Right renal cortex interstitium (tissue), 3 donors: Measurements from ENCODE around the gene KRTAP10-12. TPM values are rescaled to one million over a fixed set of nuclear protein-coding genes. Genes with fewer than 3 reads are reported as not detected.

Experiments
- DNase-seq, 3 donors: peaks; one replicate each; pipeline ENCODE4 v3.0.0-alpha.2; 2013; ENCODE audit warnings: low read depth in 3 of 3, low spot score in 2 of 3
- polyA plus RNA-seq, 3 donors: library from polyadenylated mRNA; unstranded; fragments of 120-200 nt; gene quantifications; one replicate each; pipeline ENCODE4 v1.2.1, GENCODE V29; 2013; ENCODE audit not compliant: insufficient read length in 3 of 3

KRTAP10-12 gene
- polyA plus RNA-seq, 3 donors = not detected

- DNase-seq = no peak
Observed at GRCh38 chr21:44710756-44711326, 13.9 kb downstream of the KRTAP10-12 start.

GRCh38 chr21:44711327-44712202 is 14.6 kb downstream of the KRTAP10-12 start, which contains the start of gene TSPEAR:
Gene TSPEAR (minus strand): TSS chr21:44711572. CDS start chr21:44711514, 58 bp downstream.
- no peak for DNase-seq

GRCh38 chr21:44712203-44713028 is 15.4 kb downstream of the KRTAP10-12 start:
- no peak for DNase-seq

GRCh38 chr21:44713130-44713529 is 16.2 kb downstream of the KRTAP10-12 start:
- DNase-seq = no peak

- no peak for DNase-seq
Observed at GRCh38 chr21:44713846-44714245, 16.9 kb downstream of the KRTAP10-12 start.

GRCh38 chr21:44714905-44715304 is 17.9 kb downstream of the KRTAP10-12 start:
- no peak for DNase-seq

GRCh38 chr21:44716984-44717383 is 20.0 kb downstream of the KRTAP10-12 start:
- no peak for DNase-seq

- no peak for DNase-seq
Observed at GRCh38 chr21:44718093-44718492, 21.1 kb downstream of the KRTAP10-12 start.

GRCh38 chr21:44718571-44718970 is 21.6 kb downstream of the KRTAP10-12 start:
- no peak for DNase-seq

GRCh38 chr21:44720170-44720569 is 23.2 kb downstream of the KRTAP10-12 start:
- no peak for DNase-seq

- no peak for DNase-seq
Observed at GRCh38 chr21:44722731-44723130, 25.8 kb downstream of the KRTAP10-12 start.

GRCh38 chr21:44723177-44724131 is 26.5 kb downstream of the KRTAP10-12 start:
- DNase-seq = peak in 2 of 3 donors; percentile 53 to 55

GRCh38 chr21:44724196-44724595 is 27.2 kb downstream of the KRTAP10-12 start:
- DNase-seq = no peak

- no peak for DNase-seq
Observed at GRCh38 chr21:44724926-44725325, 28.0 kb downstream of the KRTAP10-12 start.

- no peak for DNase-seq
Observed at GRCh38 chr21:44726826-44727225, 29.9 kb downstream of the KRTAP10-12 start.

- no peak for DNase-seq
Observed at GRCh38 chr21:44727321-44727720, 30.3 kb downstream of the KRTAP10-12 start.

- DNase-seq = no peak
Observed at GRCh38 chr21:44727757-44728156, 30.8 kb downstream of the KRTAP10-12 start.

- DNase-seq = no peak
Observed at GRCh38 chr21:44728716-44729115, 31.7 kb downstream of the KRTAP10-12 start.

GRCh38 chr21:44729336-44730027 is 32.5 kb downstream of the KRTAP10-12 start:
- DNase-seq = no peak
